HEK293T (cell line): ENCODE data around the gene PLB1.

ENCODE experiments used
- BHLHE40 ChIP-seq: fragments of 450-650 bp; IDR thresholded peaks from 2 replicates; pipeline ENCODE4 v1.6.1; 2016; ENCODE audit warnings: mild to moderate bottlenecking, moderate library complexity, borderline replicate concordance
- FOXA1 ChIP-seq: fragments of 450-650 bp; IDR thresholded peaks from 2 replicates; pipeline ENCODE4 v1.6.1; 2016; ENCODE audit warnings: mild to moderate bottlenecking
- FOXK2 ChIP-seq: fragments of 450-650 bp; IDR thresholded peaks from 2 replicates; pipeline ENCODE4 v1.6.1; 2016; ENCODE audit warnings: mild to moderate bottlenecking
- FOXM1 ChIP-seq: fragments of 450-650 bp; IDR thresholded peaks from 2 replicates; pipeline ENCODE4 v1.6.1; 2017; ENCODE audit warnings: mild to moderate bottlenecking, borderline replicate concordance
- HDGF ChIP-seq: fragments of 450-650 bp; IDR thresholded peaks from 2 replicates; pipeline ENCODE4 v1.6.1; 2017; ENCODE audit warnings: antibody characterized with exemption, borderline replicate concordance
- SP1 ChIP-seq: fragments of 450-650 bp; IDR thresholded peaks from 2 replicates; pipeline ENCODE4 v1.6.1; 2017
- SUZ12 ChIP-seq: fragments of 450-650 bp; IDR thresholded peaks from 2 replicates; pipeline ENCODE4 v1.6.1; 2016; ENCODE audit warnings: mild to moderate bottlenecking
- TARDBP ChIP-seq: fragments of 450-650 bp; IDR thresholded peaks from 2 replicates; pipeline ENCODE4 v1.6.1; 2016

GRCh38 chr2:28626376-28626775 lies 130.5 kb downstream of the PLB1 start:
- TF ChIP-seq FOXK2 (no peak), TARDBP (no peak), HDGF (no peak), FOXM1 (no peak), FOXA1 (no peak), SP1 (no peak), BHLHE40 (no peak), SUZ12 (no peak)
